NCI-H2107 treated with DMSO at 0.1 percent for 48 hours (cell line): ENCODE data around the gene MTNR1A.

Experiments
- DNase-seq: peaks from one replicate; lab custom pipeline; 2025; ENCODE audit not compliant: unreplicated experiment; lab: John Stamatoyannopoulos, UW

The MTNR1A gene

DNA sequence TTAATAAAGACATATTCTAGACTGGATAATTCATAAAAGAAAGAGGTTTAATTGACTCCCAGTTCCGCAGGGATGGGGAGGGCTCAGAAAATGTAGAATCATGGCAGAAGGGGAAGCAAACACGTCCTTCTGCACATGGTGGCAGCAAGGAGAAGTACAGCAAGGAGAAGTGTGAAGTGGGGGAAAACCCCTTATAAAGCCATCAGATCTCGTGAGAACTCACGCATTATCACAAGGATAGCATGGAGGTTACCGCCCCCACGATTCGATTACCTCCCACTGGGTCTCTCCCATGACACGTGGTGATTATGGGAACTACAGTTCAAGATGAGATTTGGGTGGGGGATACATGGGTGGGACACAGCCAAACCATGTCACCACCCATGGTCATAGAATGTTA, 58.3 kb downstream of the MTNR1A start:
- DNase-seq = no peak

DNA sequence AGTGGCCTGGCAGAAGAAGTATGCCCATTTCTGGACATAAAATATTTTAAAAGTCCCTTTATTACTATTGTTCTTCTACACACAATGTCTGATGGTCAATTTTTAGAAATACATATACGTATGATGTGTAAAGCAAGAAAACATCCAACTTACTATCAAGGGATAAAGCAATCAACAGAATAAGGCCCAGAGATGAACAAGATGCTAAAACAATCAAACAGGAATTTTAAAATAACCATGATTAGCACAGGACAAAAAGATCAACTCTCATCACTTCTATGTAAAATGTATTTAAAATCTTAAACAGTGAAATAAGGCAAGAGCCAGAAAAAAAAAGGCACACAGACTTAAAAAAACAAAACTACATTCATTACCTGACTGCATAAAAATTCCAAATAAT, 60.9 kb downstream of the MTNR1A start:
- DNase-seq = no peak

DNA sequence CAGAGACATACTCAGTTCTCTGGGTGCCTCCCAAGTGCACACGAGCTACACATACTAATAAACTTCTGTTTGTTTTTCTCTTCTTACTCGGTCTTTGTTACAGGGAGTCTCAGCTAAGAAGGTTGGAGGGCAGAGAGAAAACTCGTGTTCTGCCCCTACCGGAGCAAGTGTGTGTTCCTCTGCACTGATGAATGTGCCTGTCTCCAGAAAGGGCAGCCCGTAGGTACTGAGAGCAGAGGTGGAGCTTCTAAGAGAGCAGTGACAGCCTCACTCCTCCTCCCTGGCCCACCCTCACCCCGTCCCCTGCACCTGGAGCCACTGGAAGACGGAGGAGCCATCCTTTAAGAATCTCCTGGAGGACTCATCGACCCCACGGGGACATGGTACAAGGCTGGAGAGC, 67.6 kb downstream of the MTNR1A start:
- no peak for DNase-seq

DNA sequence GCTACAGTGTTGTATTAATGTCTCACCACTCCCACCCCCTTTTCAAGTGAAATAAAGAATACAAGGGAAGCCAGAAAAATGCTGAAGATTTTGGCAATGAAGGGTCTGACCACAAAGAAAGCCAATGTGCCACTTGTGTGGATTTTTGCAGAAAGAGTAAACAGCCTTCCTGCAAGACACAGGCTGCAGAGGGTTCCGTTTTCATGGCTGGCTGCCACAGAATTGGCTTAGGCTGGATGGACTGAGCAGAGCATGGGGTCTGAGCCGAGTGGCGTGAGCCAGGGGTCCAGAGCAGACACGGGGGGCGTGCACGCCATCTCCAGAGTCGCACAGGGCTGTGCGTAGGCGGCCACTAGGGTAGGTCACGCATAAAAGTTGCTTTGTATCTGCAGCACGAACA, 69.2 kb downstream of the MTNR1A start:
- no peak for DNase-seq

DNA sequence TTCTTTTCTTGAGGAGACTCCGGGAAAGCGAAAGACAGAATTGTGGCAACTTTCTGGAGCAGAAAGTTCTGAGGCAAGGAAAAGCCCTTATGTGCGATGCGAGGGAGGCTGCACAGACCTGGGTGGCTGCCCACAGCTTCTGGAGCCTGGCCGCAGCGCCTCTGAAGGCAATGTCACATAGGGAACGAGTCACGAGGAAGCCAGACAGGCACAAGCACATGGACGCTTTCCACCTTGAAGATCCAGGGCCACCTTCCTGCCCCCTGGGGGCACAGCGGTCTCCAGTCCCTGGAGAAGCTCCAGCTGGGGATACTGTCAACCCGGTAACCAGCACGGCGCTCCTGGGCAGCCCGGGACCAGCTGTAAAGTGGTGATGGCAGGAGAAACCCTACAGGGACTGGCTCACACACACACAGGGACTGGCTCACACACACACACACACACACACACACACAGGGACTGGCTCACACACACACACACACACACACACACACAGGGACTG, 69.8 kb downstream of the MTNR1A start:
- no peak for DNase-seq

DNA sequence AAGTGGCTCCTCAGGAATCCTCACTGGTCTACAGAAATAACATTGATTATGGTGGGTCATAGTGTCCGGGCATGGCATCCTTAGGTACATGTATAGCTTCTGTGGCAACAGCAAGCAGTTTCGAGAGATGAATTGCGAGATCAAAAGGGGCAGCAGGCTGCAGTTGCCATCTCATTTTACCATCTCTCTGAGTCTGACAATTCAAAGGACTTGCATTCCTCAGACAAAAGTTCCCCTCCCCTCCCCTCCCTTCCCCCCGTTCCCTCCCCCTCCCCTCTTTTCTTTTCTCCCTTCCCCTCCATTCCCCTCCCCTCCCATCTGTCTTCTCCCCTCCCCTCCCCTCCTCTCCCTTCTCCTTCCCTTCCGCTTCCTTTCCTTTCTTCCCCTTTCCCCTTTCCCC, 70.2 kb downstream of the MTNR1A start:
- DNase-seq = no peak

DNA sequence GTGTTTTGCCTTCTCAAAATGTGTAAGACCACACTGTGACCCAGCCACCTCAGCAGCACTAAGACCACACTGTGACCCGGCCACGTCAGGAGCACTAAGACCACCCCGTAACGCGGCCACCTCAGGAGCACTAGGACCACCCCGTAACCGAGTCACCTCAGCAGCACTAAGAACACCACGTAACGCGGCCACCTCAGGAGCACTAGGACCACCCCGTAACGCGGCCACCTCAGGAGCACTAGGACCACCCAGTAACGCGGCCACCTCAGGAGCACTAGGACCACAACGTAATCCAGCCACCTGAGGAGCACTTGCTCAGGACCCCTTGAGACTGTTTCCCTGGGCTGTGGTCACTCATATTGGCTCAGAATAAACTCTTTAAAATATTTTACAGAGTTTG, 71.7 kb downstream of the MTNR1A start:
- DNase-seq = no peak
